SU-DHL-6 (cell line): Measurements from ENCODE around the gene HIVEP1.

ENCODE experiments used
- H2AFZ ChIP-seq: fragments of 200-600 bp; sonication (generic); 2 replicates; pipeline ENCODE4 v1.6.1; 2014; ENCODE audit warnings: low read depth, mild to moderate bottlenecking, moderate library complexity, mixed read lengths, antibody characterized with exemption, low read length; ENCODE audit not compliant: severe bottlenecking
- H3F3A ChIP-seq: fragments of 200-600 bp; shearing (Covaris generic); 2 replicates; pipeline ENCODE4 v1.6.0; 2016; ENCODE audit warnings: antibody characterized with exemption, mild to moderate bottlenecking; ENCODE audit not compliant: insufficient read depth
- H3K27ac ChIP-seq: fragments of 200-600 bp; sonication (generic); 2 replicates; pipeline ENCODE4 v1.5.1; 2016; ENCODE audit warnings: low read depth, mild to moderate bottlenecking, low read length, moderate library complexity, mixed read lengths
- H3K27me3 ChIP-seq: fragments of 200-600 bp; sonication (generic), shearing (Covaris generic); 2 replicates; pipeline ENCODE4 v1.6.0; 2014; ENCODE audit warnings: mild to moderate bottlenecking, low read length
- H3K36me3 ChIP-seq: fragments of 200-600 bp; sonication (generic); 2 replicates; pipeline ENCODE4 v1.6.1; 2014; ENCODE audit warnings: mild to moderate bottlenecking, low read length, mixed read lengths
- H3K4me2 ChIP-seq: fragments of 300-600, 200-600 bp; shearing (Covaris generic), sonication (generic); 2 replicates; pipeline ENCODE4 v1.6.0; 2014; ENCODE audit warnings: low read length, low read depth, mild to moderate bottlenecking; ENCODE audit not compliant: poor library complexity, severe bottlenecking
- H3K4me3 ChIP-seq: fragments of 200-600 bp; sonication (generic); 2 replicates; pipeline ENCODE4 v1.5.1; 2014; ENCODE audit warnings: antibody characterized with exemption, low read length, mild to moderate bottlenecking, mixed read lengths; ENCODE audit not compliant: insufficient read depth, poor library complexity, severe bottlenecking
- H3K79me2 ChIP-seq: fragments of 200-600 bp; sonication (generic); 2 replicates; pipeline ENCODE4 v1.6.1; 2014; ENCODE audit warnings: mild to moderate bottlenecking, low read length, moderate library complexity; ENCODE audit not compliant: insufficient read depth
- H3K9ac ChIP-seq: fragments of 200-600 bp; sonication (generic); 2 replicates; pipeline ENCODE4 v1.7.0; 2014; ENCODE audit warnings: mild to moderate bottlenecking, low read length
- H3K9me2 ChIP-seq: fragments of 200-600 bp; sonication (generic); replicated peaks from 2 replicates; pipeline ENCODE4 v1.6.1; 2014; ENCODE audit warnings: low read length; ENCODE audit not compliant: insufficient read depth
- H3K9me3 ChIP-seq: fragments of 200-600 bp; sonication (generic); 2 replicates; pipeline ENCODE4 v1.6.1; 2014; ENCODE audit warnings: low read length, mixed read lengths; ENCODE audit not compliant: insufficient read depth
- H4K20me1 ChIP-seq: fragments of 200-600 bp; sonication (generic); 2 replicates; pipeline ENCODE4 v1.6.1; 2014; ENCODE audit warnings: low read depth, mild to moderate bottlenecking, antibody characterized with exemption, low read length, moderate library complexity, mixed read lengths
- EZH2phosphoT487 ChIP-seq: fragments of 200-600 bp; sonication (generic), shearing (Covaris generic); conservative IDR thresholded peaks from 2 replicates; pipeline ENCODE4 v1.6.1; 2018; ENCODE audit warnings: mild to moderate bottlenecking, antibody characterized with exemption, low read length, moderate library complexity, mixed read lengths
- TF ChIP-seq, protein P1 (sequence below): fragments of 200-600 bp; sonication (generic); IDR thresholded peaks from one replicate; pipeline ENCODE4 v1.5.1; 2017; ENCODE audit warnings: antibody characterized with exemption, mild to moderate bottlenecking, low read length, moderate library complexity; ENCODE audit not compliant: insufficient read depth, poor library complexity, severe bottlenecking

The HIVEP1 gene

DNA sequence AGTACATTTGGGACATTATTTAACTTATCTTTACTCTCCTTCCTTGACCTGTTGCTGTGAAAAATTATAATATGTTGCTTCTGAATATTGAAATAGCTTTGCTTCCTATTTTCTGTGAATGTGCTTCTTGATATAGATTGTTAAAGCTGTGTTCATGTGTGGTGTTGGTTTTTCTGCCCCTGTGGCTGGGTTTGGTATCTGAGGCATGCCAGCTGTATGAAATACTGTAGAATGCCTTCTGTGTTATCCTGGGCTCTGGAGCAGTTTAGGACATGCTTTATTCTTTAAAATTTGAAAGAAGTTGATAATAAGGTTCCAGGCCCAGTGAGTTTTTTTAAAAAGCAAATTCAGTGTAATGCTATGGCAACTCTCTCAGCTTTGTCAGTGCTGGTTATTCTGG is 71.7 kb downstream of the HIVEP1 start:
- Histone ChIP-seq H3K27ac (no peak overlapping the region), H2AFZ (no peak overlapping the region), H3K79me2 (no peaks in the 10 kb centered on the region; the same call in 1 of the 2 replicates), H3K9ac (no peak overlapping the region), H3K4me3 (no peak overlapping the region), H3K9me2 (no peaks in the 10 kb centered on the region), H3F3A (no peaks in the 10 kb centered on the region), H4K20me1 (peaks cover 38% of the 10 kb centered on the region), H3K4me2 (no peak overlapping the region), H3K27me3 (no peaks in the 10 kb centered on the region), H3K36me3 (no peaks in the 10 kb centered on the region), H3K9me3 (no peaks in the 10 kb centered on the region)
- no peak for TF ChIP-seq EZH2phosphoT487
- TF ChIP-seq, protein P1, sequence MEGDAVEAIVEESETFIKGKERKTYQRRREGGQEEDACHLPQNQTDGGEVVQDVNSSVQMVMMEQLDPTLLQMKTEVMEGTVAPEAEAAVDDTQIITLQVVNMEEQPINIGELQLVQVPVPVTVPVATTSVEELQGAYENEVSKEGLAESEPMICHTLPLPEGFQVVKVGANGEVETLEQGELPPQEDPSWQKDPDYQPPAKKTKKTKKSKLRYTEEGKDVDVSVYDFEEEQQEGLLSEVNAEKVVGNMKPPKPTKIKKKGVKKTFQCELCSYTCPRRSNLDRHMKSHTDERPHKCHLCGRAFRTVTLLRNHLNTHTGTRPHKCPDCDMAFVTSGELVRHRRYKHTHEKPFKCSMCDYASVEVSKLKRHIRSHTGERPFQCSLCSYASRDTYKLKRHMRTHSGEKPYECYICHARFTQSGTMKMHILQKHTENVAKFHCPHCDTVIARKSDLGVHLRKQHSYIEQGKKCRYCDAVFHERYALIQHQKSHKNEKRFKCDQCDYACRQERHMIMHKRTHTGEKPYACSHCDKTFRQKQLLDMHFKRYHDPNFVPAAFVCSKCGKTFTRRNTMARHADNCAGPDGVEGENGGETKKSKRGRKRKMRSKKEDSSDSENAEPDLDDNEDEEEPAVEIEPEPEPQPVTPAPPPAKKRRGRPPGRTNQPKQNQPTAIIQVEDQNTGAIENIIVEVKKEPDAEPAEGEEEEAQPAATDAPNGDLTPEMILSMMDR = no peak

DNA sequence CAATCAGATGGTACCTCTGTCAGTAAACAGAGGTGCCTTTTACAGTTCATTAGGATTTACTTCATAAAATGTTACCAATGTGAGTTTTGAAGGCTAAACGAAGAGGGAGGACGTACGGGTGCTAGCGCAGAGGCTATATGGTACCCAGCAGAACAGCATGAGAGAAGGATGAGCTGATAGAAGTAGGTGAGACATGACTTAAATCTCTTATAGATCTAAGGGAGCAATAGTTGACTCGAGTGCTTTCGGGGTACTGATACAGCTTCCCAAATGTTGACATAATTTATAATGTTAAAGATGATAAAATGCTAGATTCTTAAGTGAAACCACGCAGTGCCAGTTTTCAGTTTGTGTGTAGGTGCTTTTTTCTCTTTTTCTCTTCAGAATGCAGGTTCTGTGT is 72.6 kb downstream of the HIVEP1 start:
- no peak overlapping the region for H2AFZ ChIP-seq
- no peaks in the 10 kb centered on the region for H3K9me2 ChIP-seq
- H3K27ac ChIP-seq = no peak overlapping the region
- no peaks in the 10 kb centered on the region; the same call in 1 of the 2 replicates for H3K79me2 ChIP-seq
- TF ChIP-seq, protein P1 = no peak
- TF ChIP-seq EZH2phosphoT487 = no peak
- no peak overlapping the region for H3K4me3 ChIP-seq
- peaks cover 34% of the 10 kb centered on the region for H4K20me1 ChIP-seq
- H3K27me3 ChIP-seq = no peaks in the 10 kb centered on the region
- no peak overlapping the region for H3K9ac ChIP-seq
- no peaks in the 10 kb centered on the region for H3F3A ChIP-seq
- H3K36me3 ChIP-seq = 0 out of 2 replicates have a peak, but pooled peaks cover 5% of the 10 kb centered on the region
- H3K9me3 ChIP-seq = no peaks in the 10 kb centered on the region
- no peak overlapping the region for H3K4me2 ChIP-seq

DNA sequence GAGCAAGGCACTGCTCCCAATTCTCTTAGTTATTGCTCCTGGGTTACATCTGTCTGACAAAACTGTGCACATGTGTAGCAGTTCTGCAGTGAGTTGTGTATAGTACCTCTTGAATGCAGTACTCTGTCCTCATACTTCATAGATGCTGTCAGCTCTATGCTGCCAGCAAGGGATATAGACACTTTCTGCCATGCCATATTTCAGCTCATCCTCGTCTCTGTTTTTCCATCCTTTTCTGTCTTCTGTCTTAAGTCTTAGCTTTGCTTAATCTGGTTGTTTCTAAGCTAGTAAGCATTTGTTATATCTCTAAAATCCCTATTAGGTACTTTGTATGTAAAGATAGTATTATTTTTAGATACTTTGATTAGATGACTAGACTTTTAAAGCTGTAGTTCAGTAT is 76.4 kb downstream of the HIVEP1 start:
- Histone ChIP-seq H4K20me1 (peaks cover 13% of the 10 kb centered on the region), H3K9me3 (no peaks in the 10 kb centered on the region), H3K79me2 (no peaks in the 10 kb centered on the region; the same call in 1 of the 2 replicates), H3K36me3 (0 out of 2 replicates have a peak, but pooled peaks cover 9% of the 10 kb centered on the region), H3K27me3 (no peaks in the 10 kb centered on the region), H2AFZ (no peak overlapping the region), H3K27ac (no peak overlapping the region), H3K9ac (no peak overlapping the region), H3K9me2 (no peaks in the 10 kb centered on the region), H3K4me2 (no peak overlapping the region), H3F3A (0 out of 2 replicates have a peak, but pooled peaks cover 6% of the 10 kb centered on the region), H3K4me3 (no peak overlapping the region)
- no peak for TF ChIP-seq EZH2phosphoT487
- TF ChIP-seq, protein P1 = no peak
